Neural cell (in vitro differentiated cells): ENCODE measurements around the gene YPEL4. TPM values are rescaled to one million over a fixed set of nuclear protein-coding genes. Genes with fewer than 3 reads are reported as not detected.
A peak's percentile ranks its signal among the peaks of the same experiment; 100 is the strongest.

Experiments used
- H2AFZ ChIP-seq: fragments of 200-600, 300-800 bp; sonication (generic), shearing (Covaris generic); 2 replicates; pipeline ENCODE4 v1.6.0; 2014; ENCODE audit warnings: low read depth, mild to moderate bottlenecking, antibody characterized with exemption, low read length, moderate library complexity
- H3F3A ChIP-seq: fragments of 200-600 bp; shearing (Covaris generic); 2 replicates; pipeline ENCODE4 v1.6.1; 2016; ENCODE audit warnings: mild to moderate bottlenecking, moderate library complexity, mixed read lengths, antibody characterized with exemption, low read length; ENCODE audit not compliant: insufficient read depth, poor library complexity, severe bottlenecking
- H3K27ac ChIP-seq: fragments of 200-600, 300-800 bp; sonication (generic), shearing (Covaris generic); 2 replicates; pipeline ENCODE4 v1.5.1; 2014; ENCODE audit warnings: mild to moderate bottlenecking, low read length, moderate library complexity
- H3K27me3 ChIP-seq: fragments of 300-800, 200-600 bp; sonication (generic), shearing (Covaris generic); 2 replicates; pipeline ENCODE4 v1.6.0; 2014; ENCODE audit warnings: mild to moderate bottlenecking, low read depth, low read length, moderate library complexity; ENCODE audit not compliant: insufficient read depth
- H3K36me3 ChIP-seq: fragments of 300-800, 200-600 bp; sonication (generic), shearing (Covaris generic); 2 replicates; pipeline ENCODE4 v1.5.1; 2014; ENCODE audit warnings: mild to moderate bottlenecking, antibody characterized with exemption, low read length, moderate library complexity; ENCODE audit not compliant: insufficient read depth
- H3K4me2 ChIP-seq: fragments of 300-800, 200-600 bp; sonication (generic), shearing (Covaris generic); 2 replicates; pipeline ENCODE4 v1.6.0; 2014; ENCODE audit warnings: mild to moderate bottlenecking, low read length
- H3K4me3 ChIP-seq: fragments of 300-800, 200-600 bp; sonication (generic), shearing (Covaris generic); 2 replicates; pipeline ENCODE4 v1.5.1; 2014; ENCODE audit warnings: mild to moderate bottlenecking, low read length, moderate library complexity
- H3K79me2 ChIP-seq: fragments of 200-600 bp; shearing (Covaris generic); replicated peaks from 2 replicates; pipeline ENCODE4 v1.6.0; 2014; ENCODE audit warnings: mild to moderate bottlenecking, low read length, moderate library complexity; ENCODE audit not compliant: insufficient read depth
- H3K9ac ChIP-seq: fragments of 300-800, 200-600 bp; sonication (generic), shearing (Covaris generic); 2 replicates; pipeline ENCODE4 v1.6.1; 2016; ENCODE audit warnings: mild to moderate bottlenecking, low read length, mixed read lengths
- H3K9me2 ChIP-seq: fragments of 200-600 bp; shearing (Covaris generic); 2 replicates; pipeline ENCODE4 v1.6.1; 2016; ENCODE audit warnings: mild to moderate bottlenecking, low read length, mixed read lengths; ENCODE audit not compliant: insufficient read depth
- H3K9me3 ChIP-seq: fragments of 200-600, 300-800 bp; sonication (generic), shearing (Covaris generic); 2 replicates; pipeline ENCODE4 v1.6.1; 2016; ENCODE audit warnings: mild to moderate bottlenecking, mixed run types, low read length, moderate library complexity, mixed read lengths
- H4K20me1 ChIP-seq: fragments of 200-600 bp; shearing (Covaris generic); 2 replicates; pipeline ENCODE4 v1.6.1; 2016; ENCODE audit warnings: mild to moderate bottlenecking, mixed run types; ENCODE audit not compliant: insufficient read depth
- CTCF ChIP-seq: fragments of 450-650 bp; IDR thresholded peaks from 2 replicates; pipeline ENCODE4 v1.5.1; 2014; ENCODE audit warnings: antibody characterized with exemption, mild to moderate bottlenecking, moderate library complexity; ENCODE audit not compliant: poor library complexity, severe bottlenecking
- EP300 ChIP-seq: fragments of 450-650 bp; conservative IDR thresholded peaks from 2 replicates; pipeline ENCODE4 v1.6.1; 2014; ENCODE audit warnings: antibody characterized with exemption, mild to moderate bottlenecking, moderate library complexity; ENCODE audit not compliant: poor library complexity, severe bottlenecking
- EZH2 ChIP-seq: fragments of 200-600, 300-800 bp; shearing (Covaris generic), sonication (generic); IDR thresholded peaks from 2 replicates; pipeline ENCODE4 v1.6.1; 2014; ENCODE audit warnings: antibody characterized with exemption, low read length, borderline replicate concordance, mild to moderate bottlenecking; ENCODE audit not compliant: insufficient read depth, poor library complexity, severe bottlenecking
- MXI1 ChIP-seq: fragments of 450-650 bp; conservative IDR thresholded peaks from 2 replicates; pipeline ENCODE4 v1.6.1; 2014; ENCODE audit warnings: antibody characterized with exemption, mild to moderate bottlenecking; ENCODE audit not compliant: poor library complexity, severe bottlenecking
- POLR2AphosphoS5 ChIP-seq: IDR thresholded peaks from 2 replicates; pipeline ENCODE4 v1.6.1; 2012
- RAD21 ChIP-seq: fragments of 450-650 bp; conservative IDR thresholded peaks from 2 replicates; pipeline ENCODE4 v1.6.1; 2014; ENCODE audit warnings: antibody characterized with exemption, mild to moderate bottlenecking, moderate library complexity
- REST ChIP-seq: IDR thresholded peaks from 2 replicates; pipeline ENCODE4 v1.6.1; 2012; ENCODE audit warnings: borderline replicate concordance
- SMC3 ChIP-seq: fragments of 450-650 bp; conservative IDR thresholded peaks from 2 replicates; pipeline ENCODE4 v1.6.1; 2014; ENCODE audit warnings: antibody characterized with exemption, mild to moderate bottlenecking, moderate library complexity; ENCODE audit not compliant: poor library complexity
- TAF1 ChIP-seq: IDR thresholded peaks from 2 replicates; pipeline ENCODE4 v1.6.1; 2012; ENCODE audit warnings: low read depth
- polyA plus RNA-seq: library from polyadenylated mRNA; depleted of rRNA; stranded (reverse); fragments of >200 nt; gene quantifications from 2 replicates; pipeline ENCODE4 v1.2.3, GENCODE V29; 2014

The YPEL4 gene
- polyA plus RNA-seq, 1 donor from 2014 or later = 18.4 TPM

- Histone ChIP-seq H3K4me3 (peak overlapping the region; percentile 76), H3K9me2 (no peaks in the 10 kb centered on the region), H3K4me2 (no peak overlapping the region), H3K36me3 (no peaks in the 10 kb centered on the region), H3F3A (no peaks in the 10 kb centered on the region), H3K9me3 (no peaks in the 10 kb centered on the region), H3K27me3 (no peaks in the 10 kb centered on the region), H3K79me2 (peaks cover 9% of the 10 kb centered on the region), H2AFZ (no peak overlapping the region), H4K20me1 (no peaks in the 10 kb centered on the region), H3K9ac (no peak overlapping the region), H3K27ac (peak overlapping the region; percentile 94)
- TF ChIP-seq TAF1 (no peak), CTCF (no peak), EP300 (no peak), REST (no peak), MXI1 (no peak), POLR2AphosphoS5 (no peak), SMC3 (no peak)
Observed at GRCh38 chr11:57650739-57651090, 1.0 kb upstream of the YPEL4 start.

- no peaks in the 10 kb centered on the region for H3F3A ChIP-seq
- peak overlapping the region; percentile 94 for H3K27ac ChIP-seq
- H3K79me2 ChIP-seq = peaks cover 9% of the 10 kb centered on the region
- peak overlapping the region; percentile 51 for H2AFZ ChIP-seq
- no peaks in the 10 kb centered on the region for H3K27me3 ChIP-seq
- peak overlapping the region; percentile 97 for H3K9ac ChIP-seq
- H3K9me3 ChIP-seq = no peaks in the 10 kb centered on the region
- TF ChIP-seq TAF1 (peak; percentile 3), SMC3 (peak; percentile 9), POLR2AphosphoS5 (peak; percentile 26), CTCF (no peak), REST (peak; percentile 74), EP300 (no peak), EZH2 (no peak), RAD21 (no peak), MXI1 (peak; percentile 30)
- no peaks in the 10 kb centered on the region for H4K20me1 ChIP-seq
- no peaks in the 10 kb centered on the region for H3K36me3 ChIP-seq
- H3K4me3 ChIP-seq = peak overlapping the region; percentile 76
- peak overlapping the region; percentile 97 for H3K4me2 ChIP-seq
- H3K9me2 ChIP-seq = no peaks in the 10 kb centered on the region
Observed at GRCh38 chr11:57648801-57649735, 644 bp downstream of the YPEL4 start.
